Type B pancreatic cell (in vitro differentiated cells): ENCODE measurements around the gene OSBPL2. TPM values are rescaled to one million over a fixed set of nuclear protein-coding genes. Genes with fewer than 3 reads are reported as not detected.
A peak's percentile ranks its signal among the peaks of the same experiment; 100 is the strongest.

Experiments used
- DNase-seq: peaks from one replicate; pipeline ENCODE4 v3.0.0; 2021; ENCODE audit warnings: mixed read lengths; ENCODE audit not compliant: unreplicated experiment; ENCODE audit errors: extremely low spot score
- H3K27ac Mint-ChIP-seq: 2 replicates; pipeline ENCODE4 v1.8.0; 2021; ENCODE audit warnings: mild to moderate bottlenecking, mixed read lengths
- H3K27me3 Mint-ChIP-seq: 2 replicates; pipeline ENCODE4 v1.8.0; 2021; ENCODE audit warnings: mixed read lengths
- H3K36me3 Mint-ChIP-seq: 2 replicates; pipeline ENCODE4 v1.8.0; 2021; ENCODE audit warnings: mixed read lengths
- H3K4me1 Mint-ChIP-seq: one replicate; pipeline ENCODE4 v1.8.0; 2021; ENCODE audit warnings: mixed read lengths; ENCODE audit not compliant: unreplicated experiment
- H3K4me3 Mint-ChIP-seq: 2 replicates; pipeline ENCODE4 v1.8.0; 2021; ENCODE audit warnings: mild to moderate bottlenecking, mixed read lengths
- H3K9me3 Mint-ChIP-seq: 2 replicates; pipeline ENCODE4 v1.8.0; 2021; ENCODE audit warnings: mixed read lengths
- total RNA-seq: library from RNA; stranded (reverse); gene quantifications from 2 replicates; pipeline ENCODE4 v1.2.1, GENCODE V29; 2021; ENCODE audit warnings: low replicate concordance
- TF ChIP-seq, protein P1 (sequence below): fragments of 200-600 bp; sonication (generic); conservative IDR thresholded peaks from 2 replicates; pipeline ENCODE4 v1.5.0; 2021; ENCODE audit warnings: antibody characterized with exemption, mild to moderate bottlenecking

Gene OSBPL2
- total RNA-seq, 1 donor from 2014 or later: 43.7 TPM

DNA sequence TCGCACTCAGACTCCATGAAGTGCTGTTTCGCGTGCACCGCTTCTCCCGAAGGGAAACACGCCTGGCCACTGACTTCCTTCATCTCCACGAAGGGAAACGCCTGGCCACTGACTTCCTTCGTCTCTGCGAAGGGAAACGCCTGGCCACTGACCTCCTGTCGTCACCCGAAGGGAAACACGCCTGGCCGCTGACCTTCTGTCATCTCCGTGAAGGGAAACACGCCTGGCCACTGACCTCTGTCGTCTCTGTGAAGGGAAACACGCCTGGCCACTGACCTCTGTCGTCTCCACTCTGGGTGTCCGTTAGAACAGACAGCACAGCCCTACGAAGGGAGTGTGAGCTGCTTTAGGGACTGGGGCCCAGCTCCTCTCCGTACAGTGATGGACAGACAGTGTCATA, 47.4 kb downstream of the OSBPL2 start:
- Mint-ChIP-seq H3K27me3 (no peaks in the 10 kb centered on the region), H3K9me3 (no peaks in the 10 kb centered on the region), H3K4me3 (no peak overlapping the region), H3K36me3 (peaks cover 7% of the 10 kb centered on the region), H3K27ac (no peak overlapping the region), H3K4me1 (no peaks in the 10 kb centered on the region)
- TF ChIP-seq, protein P1, sequence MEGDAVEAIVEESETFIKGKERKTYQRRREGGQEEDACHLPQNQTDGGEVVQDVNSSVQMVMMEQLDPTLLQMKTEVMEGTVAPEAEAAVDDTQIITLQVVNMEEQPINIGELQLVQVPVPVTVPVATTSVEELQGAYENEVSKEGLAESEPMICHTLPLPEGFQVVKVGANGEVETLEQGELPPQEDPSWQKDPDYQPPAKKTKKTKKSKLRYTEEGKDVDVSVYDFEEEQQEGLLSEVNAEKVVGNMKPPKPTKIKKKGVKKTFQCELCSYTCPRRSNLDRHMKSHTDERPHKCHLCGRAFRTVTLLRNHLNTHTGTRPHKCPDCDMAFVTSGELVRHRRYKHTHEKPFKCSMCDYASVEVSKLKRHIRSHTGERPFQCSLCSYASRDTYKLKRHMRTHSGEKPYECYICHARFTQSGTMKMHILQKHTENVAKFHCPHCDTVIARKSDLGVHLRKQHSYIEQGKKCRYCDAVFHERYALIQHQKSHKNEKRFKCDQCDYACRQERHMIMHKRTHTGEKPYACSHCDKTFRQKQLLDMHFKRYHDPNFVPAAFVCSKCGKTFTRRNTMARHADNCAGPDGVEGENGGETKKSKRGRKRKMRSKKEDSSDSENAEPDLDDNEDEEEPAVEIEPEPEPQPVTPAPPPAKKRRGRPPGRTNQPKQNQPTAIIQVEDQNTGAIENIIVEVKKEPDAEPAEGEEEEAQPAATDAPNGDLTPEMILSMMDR: no peak
- no peak for DNase-seq

DNA sequence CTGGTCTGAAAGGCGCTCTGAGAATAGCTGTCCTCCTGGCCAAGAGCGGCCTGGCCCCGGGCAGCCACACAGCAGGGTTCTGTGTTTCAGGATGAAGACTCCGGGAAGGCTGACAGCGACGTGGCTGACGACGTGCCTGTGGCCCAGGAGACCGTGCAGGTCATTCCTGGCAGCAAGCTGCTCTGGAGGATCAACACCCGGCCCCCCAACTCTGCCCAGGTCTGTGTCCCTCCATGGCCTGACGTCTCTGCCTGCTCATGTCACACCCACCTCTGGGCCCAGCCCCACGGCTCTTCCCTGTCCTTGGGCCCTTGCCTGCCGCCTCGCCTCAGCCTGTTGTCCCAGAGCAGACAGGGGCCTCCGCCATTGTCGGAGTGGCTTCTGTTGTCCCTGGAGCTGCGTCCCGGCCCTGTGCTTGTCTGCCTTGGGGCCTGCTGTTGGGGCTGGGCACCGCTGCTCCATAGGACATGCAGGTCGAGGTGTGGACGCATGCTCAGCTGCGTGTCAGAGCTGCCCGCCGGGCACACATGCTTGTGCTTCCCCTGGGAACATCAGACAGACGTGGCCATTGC, 48.3 kb downstream of the OSBPL2 start:
- H3K4me1 Mint-ChIP-seq: no peaks in the 10 kb centered on the region
- no peaks in the 10 kb centered on the region for H3K9me3 Mint-ChIP-seq
- peaks cover 2% of the 10 kb centered on the region for H3K36me3 Mint-ChIP-seq
- TF ChIP-seq, protein P1: no peak
- H3K4me3 Mint-ChIP-seq: no peak overlapping the region
- H3K27ac Mint-ChIP-seq: no peak overlapping the region
- H3K27me3 Mint-ChIP-seq: no peaks in the 10 kb centered on the region
- no peak for DNase-seq

DNA sequence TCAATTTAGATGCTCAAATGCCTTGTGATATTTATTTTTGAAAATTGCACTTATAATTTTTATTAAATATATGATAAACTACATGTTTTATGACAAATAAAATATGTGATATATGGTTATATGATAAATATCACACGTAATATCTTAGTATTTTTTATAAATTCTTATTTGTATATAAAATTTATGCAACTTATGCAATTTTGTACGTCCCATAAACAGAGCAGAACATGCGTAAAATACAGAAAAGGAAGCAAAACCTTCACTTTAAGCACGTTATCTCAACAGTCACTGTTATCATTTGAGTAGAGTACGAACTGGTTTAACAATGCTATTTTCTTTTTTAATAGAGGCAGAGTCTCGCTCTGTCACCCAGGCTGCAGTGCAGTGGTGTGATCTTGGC, 48.8 kb downstream of the OSBPL2 start:
- TF ChIP-seq, protein P1: no peak
- no peak for DNase-seq
- no peak overlapping the region for H3K27ac Mint-ChIP-seq
- H3K4me3 Mint-ChIP-seq: no peak overlapping the region
- no peaks in the 10 kb centered on the region for H3K27me3 Mint-ChIP-seq
- no peaks in the 10 kb centered on the region for H3K4me1 Mint-ChIP-seq
- H3K9me3 Mint-ChIP-seq: no peaks in the 10 kb centered on the region
- H3K36me3 Mint-ChIP-seq: peaks cover under 1% of the 10 kb centered on the region

DNA sequence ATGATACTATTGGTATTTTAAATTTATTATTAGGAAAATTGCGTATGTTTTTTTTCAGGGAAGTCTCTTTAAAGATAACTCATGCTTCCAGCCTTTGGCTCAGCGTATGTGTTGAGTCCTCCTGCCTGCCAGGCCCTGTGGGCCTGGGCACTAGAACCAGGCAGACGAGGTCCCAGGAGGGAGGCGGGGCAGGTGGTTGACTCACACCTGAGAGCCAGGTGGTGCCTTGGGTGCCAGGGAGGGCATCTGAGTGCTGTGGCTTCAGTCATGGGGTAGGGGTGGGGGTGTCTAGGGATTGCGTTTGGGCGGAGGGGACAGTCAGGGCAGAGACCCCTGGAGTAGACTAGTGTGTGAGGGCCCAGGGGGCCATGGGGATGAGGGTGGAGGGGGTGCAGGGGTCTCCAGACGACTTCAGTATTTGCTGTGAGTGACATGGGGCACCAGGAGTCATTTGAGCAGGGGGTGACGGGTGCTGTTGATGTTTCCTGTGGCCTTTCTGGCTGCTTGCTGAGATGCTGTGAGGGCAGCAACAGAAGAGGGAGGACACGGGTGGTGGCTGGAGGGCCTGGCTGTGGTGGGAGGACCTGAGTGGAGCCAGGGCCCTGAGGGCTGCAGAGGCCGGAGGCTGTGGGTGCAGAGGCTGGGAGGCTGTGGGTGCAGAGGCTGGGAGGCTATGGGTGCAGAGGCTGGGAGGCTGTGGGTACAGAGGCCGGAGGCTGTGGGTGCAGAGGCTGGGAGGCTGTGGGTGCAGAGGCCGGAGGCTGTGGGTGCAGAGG, 49.6 kb downstream of the OSBPL2 start:
- Mint-ChIP-seq H3K36me3 (peaks cover 3% of the 10 kb centered on the region), H3K4me1 (no peaks in the 10 kb centered on the region), H3K4me3 (no peak overlapping the region), H3K27me3 (no peaks in the 10 kb centered on the region), H3K27ac (no peak overlapping the region), H3K9me3 (no peaks in the 10 kb centered on the region)
- no peak for DNase-seq
- TF ChIP-seq, protein P1: no peak

DNA sequence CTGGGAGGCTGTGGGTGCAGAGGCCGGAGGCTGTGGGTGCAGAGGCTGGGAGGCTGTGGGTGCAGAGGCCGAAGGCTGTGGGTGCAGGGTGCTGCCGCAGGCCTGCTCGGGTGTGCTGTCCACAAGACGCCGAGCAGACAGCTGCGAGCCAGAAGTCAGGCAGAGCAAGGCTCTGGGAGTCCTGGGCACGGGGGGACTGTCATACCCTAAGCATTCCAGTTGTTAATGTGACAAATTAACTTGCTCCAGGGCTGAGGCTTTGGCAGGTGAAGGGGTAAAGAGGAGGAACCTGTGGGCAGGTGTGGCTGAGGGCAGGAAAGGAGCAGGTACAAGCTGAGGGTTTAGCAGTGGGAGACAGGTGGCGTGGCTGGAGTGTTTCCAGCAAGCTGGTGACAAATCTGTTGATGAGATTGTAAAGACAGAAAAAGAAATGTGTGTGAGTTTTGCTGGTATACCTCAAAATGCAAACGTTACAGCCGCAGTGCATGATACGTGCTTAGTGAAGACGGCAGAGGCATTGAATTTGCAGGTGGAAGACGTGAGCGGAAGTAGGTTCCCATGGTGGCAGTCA, 50.3 kb downstream of the OSBPL2 start:
- no peaks in the 10 kb centered on the region for H3K27me3 Mint-ChIP-seq
- H3K36me3 Mint-ChIP-seq: peaks cover 3% of the 10 kb centered on the region
- TF ChIP-seq, protein P1: no peak
- no peaks in the 10 kb centered on the region for H3K4me1 Mint-ChIP-seq
- peak overlapping the region; percentile 20 for H3K27ac Mint-ChIP-seq
- no peaks in the 10 kb centered on the region for H3K9me3 Mint-ChIP-seq
- DNase-seq: no peak
- no peak overlapping the region for H3K4me3 Mint-ChIP-seq
